Peyer's patch (tissue), 4 donors: ENCODE data around the gene COL20A1. TPM values are rescaled to one million over a fixed set of nuclear protein-coding genes. Genes with fewer than 3 reads are reported as not detected.

ENCODE experiments used
- DNase-seq, 3 donors: peaks; one replicate each; pipeline ENCODE4 v3.0.0-alpha.2; 2017 to 2019
- H3K27ac ChIP-seq, 4 donors: fragments of 200-600 bp; sonication (generic); one replicate each; pipeline ENCODE4 v1.5.1; 2016 to 2019
- H3K27me3 ChIP-seq, 2 donors: fragments of 200-600 bp; sonication (generic); one replicate each; pipeline ENCODE4 v1.5.1; 2019
- H3K36me3 ChIP-seq, 3 donors: fragments of 200-600 bp; sonication (generic); one replicate each; pipeline ENCODE4 v1.5.1; 2016 to 2019
- H3K4me1 ChIP-seq, 4 donors: fragments of 200-600 bp; sonication (generic); one replicate each; pipeline ENCODE4 v1.5.1; 2016 to 2019
- H3K4me3 ChIP-seq, 4 donors: fragments of 200-600 bp; sonication (generic); 1 replicate in 3 of 4; 2 replicates in 1 of 4; pipeline ENCODE4 v1.5.1; 2016 to 2019; ENCODE audit warnings: mild to moderate bottlenecking in 1 of 4
- H3K9me3 ChIP-seq, 4 donors: fragments of 200-600 bp; sonication (generic); one replicate each; pipeline ENCODE4 v1.5.1; 2016 to 2019; ENCODE audit warnings: mild to moderate bottlenecking in 1 of 4
- POLR2A ChIP-seq, 2 donors: fragments of 450-650 bp; IDR thresholded peaks; one replicate each; pipeline ENCODE4 v1.5.1; 2017; ENCODE audit warnings: antibody characterized with exemption in 2 of 2, mild to moderate bottlenecking in 2 of 2, moderate library complexity in 2 of 2
- total RNA-seq, 4 donors: library from RNA; depleted of rRNA; stranded (reverse); fragments of >200 nt; gene quantifications; one replicate each; pipeline ENCODE4 v1.1.0, GENCODE V29; 2016
- TF ChIP-seq, protein P1 (sequence below), 6 experiments: fragments of 450-650 bp in 4 of 6; fragments of 200-600 bp in 2 of 6; sonication (generic) in 1 of 6; IDR thresholded peaks; one replicate each; pipeline ENCODE4 v1.5.1; 2017 to 2019; ENCODE audit warnings: antibody characterized with exemption in 6 of 6, mild to moderate bottlenecking in 3 of 6, moderate library complexity in 1 of 6

The COL20A1 gene
- total RNA-seq, 4 donors from 2014 or later = not detected

DNA sequence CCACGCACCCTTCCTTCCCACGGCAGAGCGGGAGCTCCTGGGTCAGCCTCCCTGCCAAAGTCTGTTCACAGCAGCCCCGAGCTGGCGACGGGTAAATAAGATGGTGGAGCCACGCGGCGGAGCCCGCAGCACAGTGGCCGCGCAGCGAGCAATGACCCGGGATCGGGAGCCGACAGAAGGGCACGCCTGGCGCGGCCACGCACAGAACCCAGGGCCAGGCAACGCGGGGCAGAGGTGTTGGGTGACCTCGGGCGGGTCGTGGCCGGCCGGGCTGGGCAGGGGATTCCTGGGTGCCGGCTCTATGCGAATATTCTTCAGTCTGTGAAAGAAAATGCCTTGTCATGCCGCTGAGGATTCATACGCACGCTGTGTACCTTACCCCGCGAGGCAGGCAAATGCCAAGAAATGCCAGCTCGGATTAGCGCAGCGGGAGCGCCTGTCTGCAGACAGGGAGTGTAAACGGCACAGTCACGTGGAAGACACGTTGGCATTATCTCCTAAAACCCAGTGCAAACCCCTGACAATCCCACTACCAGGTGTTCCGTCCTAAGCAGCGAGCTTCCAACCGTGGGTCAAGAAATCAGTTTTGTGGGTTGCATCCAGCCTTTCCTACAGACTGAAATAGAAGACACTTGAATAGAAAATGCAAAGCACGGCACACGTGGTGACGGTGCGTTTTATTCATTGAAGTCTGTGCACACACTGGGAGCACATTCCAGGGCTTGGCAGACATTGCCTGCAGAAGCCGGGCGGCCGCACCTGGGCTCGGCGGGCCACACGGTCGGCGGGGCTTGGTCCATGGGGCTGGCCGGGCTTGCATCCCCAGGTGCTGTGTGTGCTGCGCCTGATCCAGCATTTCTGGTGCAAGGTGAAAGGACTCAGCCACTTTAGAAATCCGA, 49.8 kb downstream of the COL20A1 start:
- H3K27me3 ChIP-seq = no peaks in the 10 kb centered on the region
- no peak for TF ChIP-seq POLR2A (IDR thresholded peaks at IDR 0.05)
- TF ChIP-seq, protein P1, sequence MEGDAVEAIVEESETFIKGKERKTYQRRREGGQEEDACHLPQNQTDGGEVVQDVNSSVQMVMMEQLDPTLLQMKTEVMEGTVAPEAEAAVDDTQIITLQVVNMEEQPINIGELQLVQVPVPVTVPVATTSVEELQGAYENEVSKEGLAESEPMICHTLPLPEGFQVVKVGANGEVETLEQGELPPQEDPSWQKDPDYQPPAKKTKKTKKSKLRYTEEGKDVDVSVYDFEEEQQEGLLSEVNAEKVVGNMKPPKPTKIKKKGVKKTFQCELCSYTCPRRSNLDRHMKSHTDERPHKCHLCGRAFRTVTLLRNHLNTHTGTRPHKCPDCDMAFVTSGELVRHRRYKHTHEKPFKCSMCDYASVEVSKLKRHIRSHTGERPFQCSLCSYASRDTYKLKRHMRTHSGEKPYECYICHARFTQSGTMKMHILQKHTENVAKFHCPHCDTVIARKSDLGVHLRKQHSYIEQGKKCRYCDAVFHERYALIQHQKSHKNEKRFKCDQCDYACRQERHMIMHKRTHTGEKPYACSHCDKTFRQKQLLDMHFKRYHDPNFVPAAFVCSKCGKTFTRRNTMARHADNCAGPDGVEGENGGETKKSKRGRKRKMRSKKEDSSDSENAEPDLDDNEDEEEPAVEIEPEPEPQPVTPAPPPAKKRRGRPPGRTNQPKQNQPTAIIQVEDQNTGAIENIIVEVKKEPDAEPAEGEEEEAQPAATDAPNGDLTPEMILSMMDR (IDR thresholded peaks at IDR 0.05) = no peak
- no peaks in the 10 kb centered on the region for H3K36me3 ChIP-seq
- no peaks in the 10 kb centered on the region for H3K9me3 ChIP-seq
- H3K27ac ChIP-seq = no peak overlapping the region
- H3K4me3 ChIP-seq = no peak overlapping the region
- no peak for DNase-seq
- no peaks in the 10 kb centered on the region for H3K4me1 ChIP-seq

- Histone ChIP-seq H3K4me3 (no peak overlapping the region), H3K9me3 (no peaks in the 10 kb centered on the region), H3K4me1 (no peaks in the 10 kb centered on the region), H3K36me3 (no peaks in the 10 kb centered on the region), H3K27me3 (no peaks in the 10 kb centered on the region), H3K27ac (no peak overlapping the region)
- TF ChIP-seq, protein P1 (IDR thresholded peaks at IDR 0.05) = no peak
- no peak for TF ChIP-seq POLR2A (IDR thresholded peaks at IDR 0.05)
- DNase-seq = no peak
These were observed 50.8 kb downstream of the COL20A1 start for GRCh38 chr20:63343460-63344445.

DNA sequence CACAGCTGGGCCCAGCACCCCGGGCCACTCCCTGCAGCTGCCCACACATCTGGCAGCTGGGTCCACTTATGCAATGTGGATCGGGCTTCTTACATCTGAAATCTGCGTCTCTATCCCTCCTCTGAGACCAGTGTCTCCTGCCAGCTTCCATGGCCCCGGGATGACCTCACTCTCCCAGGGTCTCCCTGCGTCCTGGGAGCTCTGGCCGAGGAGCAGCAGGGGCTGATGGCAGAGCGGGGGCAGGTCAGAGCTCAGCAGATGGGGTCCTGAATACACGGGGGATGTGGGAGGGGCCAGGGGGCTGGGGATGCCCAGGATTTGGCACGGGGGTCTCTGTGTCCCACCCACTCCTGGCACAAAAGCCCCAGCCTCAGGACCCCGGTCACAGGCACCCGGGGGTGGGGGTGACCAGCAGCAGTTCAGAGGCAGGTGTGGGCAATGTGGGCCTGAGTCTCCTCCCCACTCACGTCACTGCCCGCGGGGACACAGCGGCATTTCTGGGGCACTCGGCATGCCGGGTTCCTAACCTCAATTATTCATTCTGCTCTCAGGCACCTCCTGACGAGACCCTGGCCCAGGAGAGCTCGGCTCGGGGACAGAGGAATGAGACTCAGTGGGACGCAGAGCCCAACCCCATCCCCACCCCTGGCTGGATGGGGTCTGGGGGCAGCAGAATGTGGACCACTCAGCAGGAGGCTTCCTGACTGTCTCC, 51.8 kb downstream of the COL20A1 start:
- Histone ChIP-seq H3K27me3 (no peaks in the 10 kb centered on the region), H3K36me3 (no peaks in the 10 kb centered on the region), H3K27ac (no peak overlapping the region), H3K4me1 (no peaks in the 10 kb centered on the region), H3K4me3 (no peak overlapping the region), H3K9me3 (no peaks in the 10 kb centered on the region)
- no peak for TF ChIP-seq POLR2A (IDR thresholded peaks at IDR 0.05)
- TF ChIP-seq, protein P1 (IDR thresholded peaks at IDR 0.05) = no peak
- no peak for DNase-seq

GRCh38 chr20:63345328-63346100, 52.5 kb downstream of the COL20A1 start:
- Histone ChIP-seq H3K36me3 (no peaks in the 10 kb centered on the region), H3K27ac (no peak overlapping the region), H3K4me1 (no peaks in the 10 kb centered on the region), H3K9me3 (no peaks in the 10 kb centered on the region), H3K4me3 (no peak overlapping the region), H3K27me3 (no peaks in the 10 kb centered on the region)
- TF ChIP-seq POLR2A (IDR thresholded peaks at IDR 0.05) = no peak
- TF ChIP-seq, protein P1 (IDR thresholded peaks at IDR 0.05) = no peak
- DNase-seq = no peak
